HEK293 (cell line): ENCODE measurements around the gene GTF2IRD1.

Source experiments
- CTCF ChIP-seq: fragments of 450-650 bp; formaldehyde crosslinking; IDR thresholded peaks from 2 replicates; pipeline ENCODE4 v1.5.1; 2016; ENCODE audit warnings: missing biosample characterization, missing genetic modification characterization
- KLF1 ChIP-seq: fragments of 450-650 bp; formaldehyde crosslinking; IDR thresholded peaks from 2 replicates; pipeline ENCODE4 v1.5.1; 2016; ENCODE audit warnings: missing biosample characterization, missing genetic modification characterization
- SALL2 ChIP-seq: fragments of 450-650 bp; formaldehyde crosslinking; IDR thresholded peaks from 2 replicates; pipeline ENCODE4 v1.5.0; 2017; ENCODE audit warnings: missing biosample characterization, mild to moderate bottlenecking, missing genetic modification characterization, borderline replicate concordance
- ZNF18 ChIP-seq: fragments of 450-650 bp; formaldehyde crosslinking; IDR thresholded peaks from 2 replicates; pipeline ENCODE4 v1.5.1; 2016; ENCODE audit warnings: missing biosample characterization, missing genetic modification characterization
- ZNF529 ChIP-seq: fragments of 450-650 bp; formaldehyde crosslinking; IDR thresholded peaks from 2 replicates; pipeline ENCODE4 v1.5.1; 2017; ENCODE audit warnings: missing genetic modification characterization, missing biosample characterization; ENCODE audit not compliant: insufficient replicate concordance
- ZNF544 ChIP-seq: fragments of 450-650 bp; formaldehyde crosslinking; IDR thresholded peaks from 2 replicates; pipeline ENCODE4 v1.5.0; 2017; ENCODE audit warnings: missing biosample characterization, missing genetic modification characterization
- ZNF777 ChIP-seq: fragments of 450-650 bp; formaldehyde crosslinking; IDR thresholded peaks from 2 replicates; pipeline ENCODE4 v1.5.1; 2017; ENCODE audit warnings: missing biosample characterization, missing genetic modification characterization, borderline replicate concordance

- no peak for TF ChIP-seq ZNF544
- TF ChIP-seq CTCF (tag by site-specific recombination), result no peak
- no peak for TF ChIP-seq ZNF18
- TF ChIP-seq KLF1 (tag by site-specific recombination), result no peak
- no peak for TF ChIP-seq ZNF529 (tag by site-specific recombination)
- TF ChIP-seq SALL2 (tag by site-specific recombination), result no peak
- TF ChIP-seq ZNF777 (tag by site-specific recombination), result no peak
These were observed 1.6 kb downstream of the GTF2IRD1 start for GRCh38 chr7:74455291-74455804.
